Lower leg skin (tissue), 3 donors: ENCODE measurements around the gene MPIG6B.

Experiments used
- POLR2A ChIP-seq, 2 donors: fragments of 450-650 bp; IDR thresholded peaks; one replicate each; pipeline ENCODE4 v1.6.1; 2016 to 2017; ENCODE audit warnings: antibody characterized with exemption in 2 of 2, mild to moderate bottlenecking in 1 of 2, moderate library complexity in 1 of 2
- TF ChIP-seq, protein P1 (sequence below), 3 donors: fragments of 450-650 bp; IDR thresholded peaks; one replicate each; pipeline ENCODE4 v1.5.1; 2016; ENCODE audit warnings: antibody characterized with exemption in 3 of 3, mild to moderate bottlenecking in 3 of 3, moderate library complexity in 2 of 3

DNA sequence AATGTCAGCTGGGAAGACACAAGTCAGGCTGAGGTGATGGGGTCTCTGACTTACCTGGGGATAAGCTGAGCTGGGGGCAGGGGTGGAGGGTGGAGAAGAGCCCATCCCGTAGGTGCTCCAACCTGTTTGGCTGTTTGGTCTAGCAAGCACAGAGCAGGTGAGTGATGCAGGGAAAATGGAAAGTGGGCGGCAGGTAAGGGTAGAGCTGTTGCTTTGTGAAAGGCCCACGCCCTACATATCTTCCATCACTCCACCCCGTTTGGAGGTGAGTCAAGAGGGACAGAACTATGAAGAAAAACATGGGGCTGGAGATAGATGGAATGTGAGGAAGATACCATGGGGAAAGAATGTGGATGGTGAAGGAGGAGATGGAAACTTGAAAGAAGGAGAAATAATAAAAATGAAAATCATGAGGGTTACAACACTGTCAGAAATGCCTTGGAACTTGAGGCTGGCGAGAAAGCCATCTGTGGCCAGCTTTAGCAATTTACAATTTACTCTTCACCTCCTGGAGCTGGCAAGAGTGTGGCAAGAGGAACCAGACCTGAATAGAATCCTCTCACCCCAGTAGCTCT, 2.9 kb upstream of the MPIG6B start:
- TF ChIP-seq, protein P1, sequence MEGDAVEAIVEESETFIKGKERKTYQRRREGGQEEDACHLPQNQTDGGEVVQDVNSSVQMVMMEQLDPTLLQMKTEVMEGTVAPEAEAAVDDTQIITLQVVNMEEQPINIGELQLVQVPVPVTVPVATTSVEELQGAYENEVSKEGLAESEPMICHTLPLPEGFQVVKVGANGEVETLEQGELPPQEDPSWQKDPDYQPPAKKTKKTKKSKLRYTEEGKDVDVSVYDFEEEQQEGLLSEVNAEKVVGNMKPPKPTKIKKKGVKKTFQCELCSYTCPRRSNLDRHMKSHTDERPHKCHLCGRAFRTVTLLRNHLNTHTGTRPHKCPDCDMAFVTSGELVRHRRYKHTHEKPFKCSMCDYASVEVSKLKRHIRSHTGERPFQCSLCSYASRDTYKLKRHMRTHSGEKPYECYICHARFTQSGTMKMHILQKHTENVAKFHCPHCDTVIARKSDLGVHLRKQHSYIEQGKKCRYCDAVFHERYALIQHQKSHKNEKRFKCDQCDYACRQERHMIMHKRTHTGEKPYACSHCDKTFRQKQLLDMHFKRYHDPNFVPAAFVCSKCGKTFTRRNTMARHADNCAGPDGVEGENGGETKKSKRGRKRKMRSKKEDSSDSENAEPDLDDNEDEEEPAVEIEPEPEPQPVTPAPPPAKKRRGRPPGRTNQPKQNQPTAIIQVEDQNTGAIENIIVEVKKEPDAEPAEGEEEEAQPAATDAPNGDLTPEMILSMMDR (IDR thresholded peaks at IDR 0.05): no peak
- TF ChIP-seq POLR2A (IDR thresholded peaks at IDR 0.05): no peak
